ENCODE measurements around the gene KRT16.
"Not testable (repeated sequence)": the region's sequence is repeated elsewhere in the genome, so short reads cannot be mapped to it uniquely, and the experiment has no call there.

The KRT16 gene

GRCh38 chr17:41642252-41643156, 29.9 kb upstream of the KRT16 start:
- H3K4me3 ChIP-seq (ENCODE audit: low read depth, low read length) = no peak overlapping the region
- no peaks in the 10 kb centered on the region for H3K27me3 ChIP-seq (ENCODE audit: control insufficient read depth, insufficient read depth, low read length)
- H3K27ac ChIP-seq (ENCODE audit: low read depth, low read length) = no peak overlapping the region
- H3K4me1 ChIP-seq (ENCODE audit: control insufficient read depth, insufficient read depth, low read length) = 0 out of 2 replicates have a peak, but pooled peaks cover 1% of the 10 kb centered on the region
- no peaks in the 10 kb centered on the region for H3K36me3 ChIP-seq (ENCODE audit: control insufficient read depth, insufficient read depth, low read length)
- no peak overlapping the region for H3K9ac ChIP-seq (ENCODE audit: low read depth, low read length)
- no peaks in the 10 kb centered on the region for H3K9me3 ChIP-seq (ENCODE audit: control insufficient read depth, insufficient read depth, low read length)

- not testable (repeated sequence) for H3K4me1 ChIP-seq (ENCODE audit: control insufficient read depth, insufficient read depth, low read length); H3K36me3 ChIP-seq (ENCODE audit: control insufficient read depth, insufficient read depth, low read length); H3K27ac ChIP-seq (ENCODE audit: low read depth, low read length); H3K27me3 ChIP-seq (ENCODE audit: control insufficient read depth, insufficient read depth, low read length); H3K9ac ChIP-seq (ENCODE audit: low read depth, low read length); H3K9me3 ChIP-seq (ENCODE audit: control insufficient read depth, insufficient read depth, low read length); H3K4me3 ChIP-seq (ENCODE audit: low read depth, low read length)
These were observed 28.0 kb upstream of the KRT16 start for GRCh38 chr17:41640596-41640995.

- Histone ChIP-seq H3K27ac (ENCODE audit: low read depth, low read length) (no peak overlapping the region), H3K4me3 (ENCODE audit: low read depth, low read length) (no peak overlapping the region)
These were observed 27.2 kb upstream of the KRT16 start for GRCh38 chr17:41639492-41640473.

GRCh38 chr17:41638941-41639340, 26.4 kb upstream of the KRT16 start:
- Histone ChIP-seq H3K9ac (ENCODE audit: low read depth, low read length) (no peak overlapping the region), H3K4me3 (ENCODE audit: low read depth, low read length) (no peak overlapping the region), H3K27me3 (ENCODE audit: control insufficient read depth, insufficient read depth, low read length) (no peaks in the 10 kb centered on the region), H3K9me3 (ENCODE audit: control insufficient read depth, insufficient read depth, low read length) (no peaks in the 10 kb centered on the region), H3K4me1 (ENCODE audit: control insufficient read depth, insufficient read depth, low read length) (peaks cover 10% of the 10 kb centered on the region; the same call in 1 of the 2 replicates), H3K27ac (ENCODE audit: low read depth, low read length) (no peak overlapping the region), H3K36me3 (ENCODE audit: control insufficient read depth, insufficient read depth, low read length) (no peaks in the 10 kb centered on the region)

More at GRCh38 chr17:41639492-41640473, 27.2 kb upstream of the KRT16 start:
- peaks cover 8% of the 10 kb centered on the region; the same call in 1 of the 2 replicates for H3K4me1 ChIP-seq (ENCODE audit: control insufficient read depth, insufficient read depth, low read length)
- H3K9ac ChIP-seq (ENCODE audit: low read depth, low read length) = no peak overlapping the region
- H3K27me3 ChIP-seq (ENCODE audit: control insufficient read depth, insufficient read depth, low read length) = no peaks in the 10 kb centered on the region
- H3K36me3 ChIP-seq (ENCODE audit: control insufficient read depth, insufficient read depth, low read length) = no peaks in the 10 kb centered on the region
- no peaks in the 10 kb centered on the region for H3K9me3 ChIP-seq (ENCODE audit: control insufficient read depth, insufficient read depth, low read length)

DNA sequence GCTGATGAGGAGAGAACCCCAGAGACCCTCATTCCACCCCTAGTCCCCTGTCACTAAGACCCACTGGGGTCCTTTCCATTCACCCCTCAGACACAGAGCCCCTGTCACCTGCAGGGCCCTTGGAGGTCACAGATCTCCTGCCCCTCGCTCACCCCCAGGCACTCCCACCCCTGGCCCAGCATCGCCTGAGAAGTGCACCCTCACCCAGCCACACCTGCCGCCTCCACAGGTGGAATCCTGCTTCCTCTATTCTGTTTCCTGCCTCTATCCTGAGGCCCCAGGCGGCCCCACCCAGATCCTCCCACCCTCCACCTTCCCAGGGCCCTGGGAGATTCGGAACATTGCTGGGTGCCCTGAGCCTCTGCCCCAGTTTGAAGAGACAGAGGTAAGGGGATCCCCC, 25.6 kb upstream of the KRT16 start:
- Histone ChIP-seq H3K4me3 (ENCODE audit: low read depth, low read length) (no peak overlapping the region), H3K36me3 (ENCODE audit: control insufficient read depth, insufficient read depth, low read length) (no peaks in the 10 kb centered on the region), H3K27me3 (ENCODE audit: control insufficient read depth, insufficient read depth, low read length) (no peaks in the 10 kb centered on the region), H3K4me1 (ENCODE audit: control insufficient read depth, insufficient read depth, low read length) (peaks cover 10% of the 10 kb centered on the region; the same call in 1 of the 2 replicates), H3K27ac (ENCODE audit: low read depth, low read length) (no peak overlapping the region), H3K9ac (ENCODE audit: low read depth, low read length) (no peak overlapping the region), H3K9me3 (ENCODE audit: control insufficient read depth, insufficient read depth, low read length) (no peaks in the 10 kb centered on the region)

- H3K27ac ChIP-seq (ENCODE audit: low read depth, low read length) = no peak overlapping the region
- no peaks in the 10 kb centered on the region for H3K36me3 ChIP-seq (ENCODE audit: control insufficient read depth, insufficient read depth, low read length)
- H3K9me3 ChIP-seq (ENCODE audit: control insufficient read depth, insufficient read depth, low read length) = no peaks in the 10 kb centered on the region
These were observed 24.1 kb upstream of the KRT16 start for GRCh38 chr17:41636652-41637051.

GRCh38 chr17:41635121-41636097, 22.8 kb upstream of the KRT16 start:
- no peaks in the 10 kb centered on the region for H3K27me3 ChIP-seq (ENCODE audit: control insufficient read depth, insufficient read depth, low read length)
- no peak overlapping the region for H3K4me3 ChIP-seq (ENCODE audit: low read depth, low read length)
- H3K9me3 ChIP-seq (ENCODE audit: control insufficient read depth, insufficient read depth, low read length) = no peaks in the 10 kb centered on the region
- peaks cover 10% of the 10 kb centered on the region; the same call in 1 of the 2 replicates for H3K4me1 ChIP-seq (ENCODE audit: control insufficient read depth, insufficient read depth, low read length)
- H3K27ac ChIP-seq (ENCODE audit: low read depth, low read length) = peak overlapping the region; percentile 27
- H3K36me3 ChIP-seq (ENCODE audit: control insufficient read depth, insufficient read depth, low read length) = no peaks in the 10 kb centered on the region
- 0 out of 2 replicates have a peak overlapping the region, but pooled peaks have one; percentile 5 for H3K9ac ChIP-seq (ENCODE audit: low read depth, low read length)

More at GRCh38 chr17:41636652-41637051, 24.1 kb upstream of the KRT16 start:
- Histone ChIP-seq H3K27me3 (ENCODE audit: control insufficient read depth, insufficient read depth, low read length) (no peaks in the 10 kb centered on the region), H3K4me3 (ENCODE audit: low read depth, low read length) (no peak overlapping the region), H3K4me1 (ENCODE audit: control insufficient read depth, insufficient read depth, low read length) (peaks cover 10% of the 10 kb centered on the region; the same call in 1 of the 2 replicates), H3K9ac (ENCODE audit: low read depth, low read length) (no peak overlapping the region)

DNA sequence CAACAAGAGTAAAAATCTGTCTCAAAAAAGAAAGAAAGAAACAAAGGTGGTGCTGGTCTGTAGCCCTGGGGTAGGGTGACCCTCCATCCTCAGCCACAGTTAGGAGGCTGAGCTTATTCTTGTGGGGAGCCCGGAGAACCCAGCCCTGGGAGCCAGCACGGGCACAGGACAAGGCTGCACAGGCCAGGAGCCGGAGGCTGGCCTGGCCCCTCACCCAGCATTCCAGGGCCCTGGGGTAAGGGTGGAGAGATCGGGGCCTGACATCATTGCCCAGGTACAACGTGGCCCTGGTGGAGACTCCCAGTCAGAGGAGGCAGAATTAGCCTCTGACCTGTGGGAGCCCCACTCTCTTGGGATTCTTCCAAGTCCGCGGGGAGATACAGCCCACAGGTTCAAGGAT, 22.1 kb upstream of the KRT16 start:
- no peak overlapping the region for H3K9ac ChIP-seq (ENCODE audit: low read depth, low read length)
- H3K36me3 ChIP-seq (ENCODE audit: control insufficient read depth, insufficient read depth, low read length) = no peaks in the 10 kb centered on the region
- H3K27me3 ChIP-seq (ENCODE audit: control insufficient read depth, insufficient read depth, low read length) = no peaks in the 10 kb centered on the region
- no peaks in the 10 kb centered on the region for H3K9me3 ChIP-seq (ENCODE audit: control insufficient read depth, insufficient read depth, low read length)
- H3K4me1 ChIP-seq (ENCODE audit: control insufficient read depth, insufficient read depth, low read length) = peaks cover 10% of the 10 kb centered on the region; the same call in 1 of the 2 replicates
- no peak overlapping the region for H3K4me3 ChIP-seq (ENCODE audit: low read depth, low read length)
- peak overlapping the region; percentile 27 for H3K27ac ChIP-seq (ENCODE audit: low read depth, low read length)

DNA sequence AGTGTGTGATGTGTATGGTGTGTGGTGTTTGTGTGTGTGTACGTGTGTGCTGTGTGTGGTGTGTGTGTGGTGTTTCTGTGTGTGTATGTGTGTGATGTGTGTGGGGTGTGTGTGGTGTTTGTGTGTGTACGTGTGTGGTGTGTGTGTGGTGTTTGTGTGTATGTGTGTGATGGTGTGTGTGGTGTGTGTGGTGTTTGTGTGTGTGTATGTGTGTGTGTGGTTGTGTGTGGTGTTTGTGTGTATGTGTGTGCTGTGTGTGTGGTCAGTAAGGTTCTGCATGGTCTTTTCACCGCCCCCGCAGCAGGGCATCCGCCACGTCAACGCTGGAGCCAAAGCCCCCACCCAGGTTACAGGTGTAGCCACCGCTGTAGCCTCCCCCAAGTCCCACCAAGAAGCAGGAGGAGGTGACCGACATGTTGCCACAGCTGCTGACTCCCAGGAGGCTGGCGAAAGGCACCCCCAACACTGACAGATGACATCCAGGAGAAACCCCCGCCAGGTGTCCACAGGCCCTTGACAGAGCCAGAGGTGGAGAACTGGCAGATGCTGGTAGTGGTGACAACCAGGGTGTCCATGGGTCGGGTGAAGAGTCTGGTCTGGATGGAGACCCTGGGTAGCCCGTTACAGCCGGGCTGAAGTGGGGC, 21.1 kb upstream of the KRT16 start:
- H3K4me1 ChIP-seq (ENCODE audit: control insufficient read depth, insufficient read depth, low read length) = peaks cover 10% of the 10 kb centered on the region; the same call in 1 of the 2 replicates
- H3K36me3 ChIP-seq (ENCODE audit: control insufficient read depth, insufficient read depth, low read length) = no peaks in the 10 kb centered on the region
- no peak overlapping the region for H3K27ac ChIP-seq (ENCODE audit: low read depth, low read length)
- no peaks in the 10 kb centered on the region for H3K9me3 ChIP-seq (ENCODE audit: control insufficient read depth, insufficient read depth, low read length)
- H3K27me3 ChIP-seq (ENCODE audit: control insufficient read depth, insufficient read depth, low read length) = no peaks in the 10 kb centered on the region
- H3K4me3 ChIP-seq (ENCODE audit: low read depth, low read length) = no peak overlapping the region
- H3K9ac ChIP-seq (ENCODE audit: low read depth, low read length) = no peak overlapping the region

Data from HUES48 (cell line).